Skin of body (tissue), 2 donors: ENCODE data around the gene FHIT. TPM values are rescaled to one million over a fixed set of nuclear protein-coding genes. Genes with fewer than 3 reads are reported as not detected.

ENCODE experiments used
- DNase-seq: peaks from one replicate; lab custom pipeline; 2025; lab: John Stamatoyannopoulos, UW
- total RNA-seq: library from RNA; depleted of rRNA; stranded (reverse); fragments of >200 nt; gene quantifications from one replicate; pipeline ENCODE4 v1.2.3, GENCODE V29; 2014

The FHIT gene
- total RNA-seq, 1 donor from 2014 or later = 8.9 TPM

DNA sequence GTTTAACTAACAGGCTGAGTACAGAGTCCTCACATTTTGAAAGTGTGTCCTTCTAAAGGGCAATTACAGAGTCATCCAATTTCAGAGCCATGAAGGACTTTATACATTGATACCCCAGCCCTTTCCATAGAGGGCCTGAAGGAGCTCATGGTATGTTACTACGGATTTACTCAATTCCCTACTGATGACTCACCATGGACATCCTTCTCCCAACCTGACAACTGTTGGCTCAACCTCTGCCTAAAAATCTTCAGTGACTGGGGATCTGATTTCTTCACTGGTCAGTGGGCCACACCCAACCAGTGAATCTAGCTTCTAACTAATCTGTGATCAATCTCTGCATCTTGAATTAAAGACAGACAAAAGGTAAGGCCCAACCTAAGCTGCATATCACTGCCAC lies 1238.0 kb downstream of the FHIT start:
- no peak for DNase-seq

DNA sequence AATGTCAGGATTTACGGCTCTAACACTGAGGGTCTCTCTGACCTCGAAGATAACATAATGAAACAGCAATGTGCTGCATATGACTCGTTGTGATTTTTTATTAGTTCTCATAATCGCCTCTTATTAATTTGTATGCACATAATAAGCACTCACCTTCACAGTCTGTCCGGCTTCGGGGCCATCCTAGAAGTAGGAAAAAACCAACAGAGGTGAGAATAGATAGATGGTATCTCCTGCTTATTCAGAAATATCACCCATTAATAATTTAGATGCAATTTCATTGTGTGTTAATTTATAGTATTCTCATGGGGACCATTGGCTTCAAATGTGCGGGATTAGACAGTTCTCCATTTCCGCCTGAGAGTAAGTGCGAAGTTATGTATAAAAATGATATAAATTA lies 1240.0 kb downstream of the FHIT start:
- DNase-seq = no peak

DNA sequence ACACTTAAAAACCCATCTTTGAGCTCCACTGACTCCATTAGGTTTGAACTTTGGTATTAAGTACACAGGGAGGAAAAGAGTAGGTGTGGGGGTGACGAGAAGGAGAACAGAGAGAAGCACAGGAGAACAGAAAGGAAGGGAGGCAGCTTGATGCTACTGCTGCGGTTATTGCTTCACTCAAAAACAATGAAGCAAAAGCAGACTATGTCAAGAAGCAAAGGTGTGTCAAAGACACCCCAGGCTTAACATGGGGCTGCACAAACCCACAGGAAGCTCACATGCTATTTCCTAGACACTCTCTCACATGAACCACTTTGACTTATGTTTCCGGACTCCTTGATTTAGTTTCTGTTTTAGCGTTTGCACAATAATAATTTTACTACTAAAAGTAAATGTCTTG lies 1240.5 kb downstream of the FHIT start:
- no peak for DNase-seq

DNA sequence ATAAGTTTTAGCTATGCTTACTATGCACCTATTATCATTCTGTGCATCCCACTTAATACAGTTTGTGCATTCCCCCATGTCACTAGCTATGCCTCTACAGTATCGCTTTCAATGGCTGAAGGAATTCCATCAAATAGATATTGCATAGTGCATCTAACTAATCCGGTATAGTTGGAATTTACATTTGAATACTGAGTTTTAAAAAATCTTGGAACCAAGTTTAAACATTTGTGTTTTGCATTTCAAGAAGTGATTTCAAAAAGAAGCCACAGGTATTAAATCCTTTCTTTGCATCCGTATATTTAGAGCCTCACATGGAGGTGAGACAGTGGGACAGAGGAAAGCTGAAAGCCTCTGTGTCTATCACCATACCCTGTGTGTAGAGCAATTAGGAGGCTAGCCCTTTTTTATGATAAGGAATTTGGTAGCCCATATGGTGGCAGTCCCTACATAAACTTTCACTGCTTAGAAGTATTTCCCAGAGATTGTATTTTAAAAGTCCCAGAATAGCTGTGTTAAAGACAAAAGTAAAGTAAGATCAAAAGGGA lies 1241.2 kb downstream of the FHIT start:
- DNase-seq = no peak

DNA sequence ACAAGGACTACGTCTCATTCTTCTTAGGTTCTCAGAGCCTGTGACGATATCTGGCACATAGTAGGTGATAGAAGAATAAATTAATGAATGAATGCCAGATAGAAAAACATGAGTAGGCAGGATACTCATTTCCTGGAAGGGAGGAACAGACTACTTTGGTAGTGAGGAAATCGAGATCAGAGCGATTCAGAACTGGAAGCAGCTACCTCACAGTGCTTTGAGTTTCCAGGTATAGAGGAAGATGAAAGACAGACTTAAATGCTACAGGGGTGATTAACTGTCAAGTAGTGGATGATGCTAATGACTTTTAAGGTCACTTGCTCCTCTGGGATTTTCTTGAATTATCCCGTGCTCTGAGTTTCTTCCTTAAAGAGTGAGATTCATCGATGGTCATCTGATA lies 1249.9 kb downstream of the FHIT start:
- DNase-seq = no peak

DNA sequence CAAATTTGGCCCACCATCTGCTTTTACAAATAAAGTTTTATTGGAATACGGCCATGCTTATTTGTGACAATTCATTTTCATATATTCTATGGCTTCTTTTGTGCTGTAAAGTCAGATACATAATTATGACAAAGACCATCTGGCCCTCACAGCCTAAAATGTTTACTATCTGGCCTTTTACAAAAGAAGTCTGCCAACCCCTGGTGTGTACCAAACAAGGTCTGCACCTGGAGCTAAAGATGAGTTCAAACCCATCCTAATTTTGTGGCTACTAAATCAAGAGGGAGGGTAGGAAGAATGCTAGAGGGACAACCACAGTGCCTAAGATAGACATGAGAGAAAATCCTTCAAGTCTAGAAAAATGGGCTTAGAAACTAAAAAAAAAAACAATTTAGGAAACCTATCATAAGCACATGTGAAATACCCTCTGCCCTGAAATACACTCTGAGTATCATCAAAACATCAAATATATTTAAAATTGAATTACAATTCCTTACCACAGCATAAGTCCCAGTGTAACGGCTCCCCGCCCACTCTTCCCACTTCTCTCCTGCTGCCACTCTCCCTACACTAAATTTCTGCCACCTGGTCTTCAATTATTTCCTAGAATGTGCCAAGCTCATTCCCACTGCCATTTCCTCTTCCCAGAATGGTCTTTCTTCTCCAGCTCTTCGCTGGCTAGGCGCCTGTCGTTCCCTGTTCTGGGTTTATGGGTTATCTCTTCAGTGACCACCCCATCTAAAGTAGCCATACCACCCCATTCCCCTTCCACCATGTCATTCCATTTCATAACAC lies 1250.7 kb downstream of the FHIT start:
- no peak for DNase-seq

DNA sequence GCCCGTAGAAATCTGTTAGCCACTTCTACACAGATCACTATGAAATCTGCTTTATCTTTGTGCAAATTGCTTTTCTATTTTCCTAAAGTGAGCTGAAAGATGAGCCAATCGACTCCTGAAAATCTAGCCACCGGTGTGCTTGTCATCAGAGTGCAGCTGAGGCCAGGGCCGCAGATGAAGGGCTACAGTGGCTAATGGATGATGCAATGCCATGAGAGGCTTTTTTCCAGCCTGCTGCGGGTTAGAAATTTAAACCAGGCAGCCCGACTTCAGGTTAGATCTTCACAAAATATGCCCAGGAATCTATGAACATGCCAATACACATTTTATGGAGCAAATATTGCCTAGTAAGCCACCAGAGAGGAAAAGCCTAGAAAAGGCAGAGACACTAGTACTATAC lies 1253.2 kb downstream of the FHIT start:
- DNase-seq = no peak

DNA sequence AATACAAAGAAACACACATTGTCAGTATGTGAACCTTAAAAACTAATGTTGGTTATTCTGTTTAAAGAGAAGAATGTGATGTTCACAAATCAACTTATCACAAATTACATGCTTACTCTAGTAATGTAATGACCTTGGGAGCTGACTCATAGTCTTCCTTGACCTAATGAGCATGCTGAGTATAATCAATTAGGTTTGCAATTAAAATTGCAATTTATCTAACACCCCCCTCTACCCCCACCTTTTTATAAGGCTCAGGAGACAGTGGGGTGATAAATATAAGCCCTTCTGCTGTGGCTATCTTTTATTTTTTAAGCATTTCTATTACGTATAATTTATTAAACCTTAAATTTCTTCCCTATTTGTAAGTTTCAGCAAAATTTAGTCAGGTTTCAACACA lies 1253.7 kb downstream of the FHIT start:
- no peak for DNase-seq

DNA sequence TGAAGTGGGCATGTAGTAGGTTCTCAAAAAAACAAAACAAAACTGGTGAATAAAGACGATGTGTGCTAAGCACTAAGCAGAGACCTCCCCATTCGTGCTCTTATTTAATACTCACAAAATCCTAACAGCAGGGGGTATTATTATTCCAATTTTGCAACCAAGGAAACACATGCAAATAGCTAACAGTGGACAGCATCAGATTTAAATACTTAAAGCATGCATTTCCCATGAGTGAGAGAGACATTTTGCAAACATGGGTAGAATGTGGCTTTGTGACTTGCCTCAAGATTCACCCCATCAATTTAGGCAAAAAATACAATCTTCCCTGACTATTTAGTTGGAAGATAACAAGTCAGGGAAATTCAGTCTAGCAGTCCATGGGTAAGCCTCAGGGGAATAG lies 1255.2 kb downstream of the FHIT start:
- DNase-seq = peak; percentile 48

DNA sequence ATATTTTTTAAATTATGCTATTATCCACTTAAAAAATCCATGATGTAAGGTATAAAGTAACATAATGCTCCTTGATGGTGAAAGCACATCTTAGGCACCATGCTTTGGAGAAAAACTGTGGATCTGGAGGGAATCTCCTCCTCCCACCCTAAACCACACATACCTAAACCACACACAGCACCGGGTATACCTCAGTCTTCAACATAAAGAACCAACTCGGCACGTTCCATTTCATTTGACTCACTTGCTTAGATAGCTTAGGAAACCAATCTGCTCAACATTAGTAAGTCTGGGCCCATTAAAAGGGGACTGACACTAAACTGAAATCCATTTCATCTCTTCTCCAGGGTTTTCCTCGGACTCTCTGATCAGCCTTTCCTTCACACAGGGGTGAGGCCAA lies 1255.7 kb downstream of the FHIT start:
- no peak for DNase-seq

DNA sequence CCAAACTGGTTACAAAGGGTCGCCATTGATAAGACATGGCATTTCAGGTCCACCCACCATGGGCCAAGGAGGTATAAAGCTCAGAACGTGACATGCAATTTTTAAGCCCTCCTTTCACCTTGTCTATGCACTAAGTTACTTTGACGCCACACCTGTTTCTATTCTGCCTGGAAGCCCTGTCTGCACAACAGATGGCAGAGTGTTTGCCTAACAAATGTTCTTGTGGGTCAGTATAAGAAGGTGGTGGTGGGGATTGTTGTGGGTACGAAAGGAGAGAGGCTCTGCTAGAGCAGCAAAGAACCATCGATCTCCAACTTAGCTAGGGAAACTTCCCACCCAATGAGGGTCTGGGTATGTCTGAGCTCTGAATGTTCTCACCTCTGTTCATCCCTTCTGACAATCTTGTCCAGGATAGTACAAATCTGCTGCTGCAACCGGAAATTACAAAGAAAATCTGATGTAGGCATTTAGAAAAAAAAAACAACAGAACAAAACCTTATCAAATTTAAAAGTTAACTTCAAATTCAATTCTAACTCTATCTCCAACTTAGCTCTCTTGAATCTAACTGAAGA lies 1256.4 kb downstream of the FHIT start:
- DNase-seq = no peak

DNA sequence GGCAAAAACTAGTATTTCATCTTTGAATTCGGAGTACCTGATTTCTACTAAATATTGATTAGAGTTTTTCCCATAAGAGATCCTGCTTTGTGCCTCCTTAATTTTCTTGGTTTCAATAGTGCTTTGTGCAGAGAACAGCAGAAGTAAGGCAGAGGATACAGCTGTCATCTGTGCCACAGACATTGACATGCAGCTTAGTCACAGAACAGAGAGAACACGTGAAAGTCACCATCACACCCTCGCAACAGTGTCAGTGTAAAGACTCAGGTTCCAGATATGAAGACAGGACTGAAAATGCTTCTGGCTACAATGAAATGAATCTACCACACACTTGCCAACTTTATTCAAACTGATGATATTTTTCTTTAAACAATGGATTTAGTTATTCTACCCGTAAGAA lies 1258.7 kb downstream of the FHIT start:
- no peak for DNase-seq

DNA sequence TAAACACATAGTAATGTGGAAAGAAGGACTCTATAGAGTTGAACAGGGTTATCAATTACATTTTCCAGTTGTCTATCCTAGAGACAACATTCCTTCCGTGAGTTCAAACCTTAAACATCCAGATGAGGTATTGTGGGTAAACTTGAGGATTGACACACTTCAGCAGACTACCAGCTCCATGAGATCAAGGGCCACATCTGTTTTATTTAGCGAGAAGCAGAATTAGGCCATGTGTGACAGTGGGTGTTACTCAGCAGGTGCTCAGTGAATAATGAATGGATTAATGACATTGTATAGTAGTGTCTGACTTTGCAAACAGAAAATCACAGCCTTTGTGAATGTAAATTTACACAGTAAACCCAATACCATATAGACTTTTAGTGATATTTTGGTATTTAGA lies 1260.3 kb downstream of the FHIT start:
- DNase-seq = no peak

DNA sequence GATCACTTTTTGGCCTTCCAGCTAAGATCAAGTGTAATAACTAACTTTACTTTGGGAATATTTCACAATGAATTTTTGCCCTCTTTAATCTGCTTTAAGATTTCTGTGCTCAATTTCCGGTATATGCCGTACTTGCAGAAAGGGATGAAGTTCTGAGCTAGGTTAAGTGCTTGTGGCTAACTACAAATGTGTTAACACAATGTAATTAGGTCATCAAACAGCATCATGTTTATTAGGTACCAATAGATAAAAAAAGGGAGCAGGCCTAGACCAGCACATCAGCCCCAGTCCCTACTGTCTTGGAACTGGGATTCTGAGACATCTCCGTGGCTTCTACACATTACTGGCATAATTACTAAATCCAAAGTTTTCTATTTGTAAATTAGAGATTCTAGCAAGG lies 1268.7 kb downstream of the FHIT start:
- DNase-seq = no peak

DNA sequence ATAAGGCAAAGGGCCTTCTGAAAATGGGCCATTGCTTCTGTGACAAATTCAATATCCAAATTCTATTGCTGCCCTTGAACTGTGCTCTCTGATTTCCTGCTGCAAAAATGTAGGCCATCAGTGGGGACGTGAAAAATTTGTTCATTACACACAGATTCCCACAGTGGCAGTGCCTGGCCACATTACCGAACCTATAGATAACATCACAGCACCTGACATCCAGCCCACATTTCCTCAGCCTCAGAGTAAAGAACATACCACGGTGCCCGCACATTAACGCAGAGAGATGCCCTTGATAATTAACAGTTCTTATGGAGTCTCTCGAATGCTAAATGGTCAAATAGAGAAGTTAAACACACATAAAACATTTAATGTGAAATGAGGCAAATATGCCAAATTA lies 1269.9 kb downstream of the FHIT start:
- no peak for DNase-seq

DNA sequence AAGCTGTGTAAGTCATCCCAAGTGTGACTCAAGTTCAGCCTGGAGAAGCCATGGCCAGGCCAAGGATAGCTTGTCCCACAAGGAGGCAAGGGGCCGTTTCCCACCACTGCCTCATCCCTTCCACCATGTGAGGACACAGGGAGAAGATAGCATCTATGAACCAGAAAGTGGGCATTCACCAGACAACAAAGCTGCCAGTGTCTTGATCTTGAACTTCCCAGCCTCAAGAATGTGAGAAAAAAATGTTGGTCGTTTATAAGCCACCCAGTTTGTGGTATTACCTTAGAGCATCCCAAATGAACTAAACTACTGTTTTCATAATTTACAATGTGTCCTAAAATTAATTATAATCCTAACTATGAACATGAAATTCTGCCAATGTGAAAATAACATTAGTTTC lies 1270.7 kb downstream of the FHIT start:
- no peak for DNase-seq

DNA sequence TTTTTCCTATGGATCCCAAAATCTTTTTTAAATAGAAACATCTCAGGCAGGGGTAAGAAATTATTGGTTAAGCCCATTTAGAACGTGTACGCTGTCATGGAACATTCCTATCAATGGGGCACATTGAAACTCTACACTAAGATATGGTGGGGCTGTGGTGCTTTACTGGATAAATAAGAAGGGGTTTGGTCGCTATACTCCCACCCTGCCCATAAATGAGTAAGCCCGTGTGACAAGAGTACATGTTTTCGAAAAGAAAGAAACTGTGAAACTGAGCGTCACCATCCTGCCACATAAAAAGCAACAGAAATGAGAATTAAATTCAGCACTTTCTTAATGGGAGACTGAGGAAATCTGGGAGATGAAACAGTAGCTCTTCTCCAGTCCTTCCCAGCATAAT lies 1271.7 kb downstream of the FHIT start:
- no peak for DNase-seq

DNA sequence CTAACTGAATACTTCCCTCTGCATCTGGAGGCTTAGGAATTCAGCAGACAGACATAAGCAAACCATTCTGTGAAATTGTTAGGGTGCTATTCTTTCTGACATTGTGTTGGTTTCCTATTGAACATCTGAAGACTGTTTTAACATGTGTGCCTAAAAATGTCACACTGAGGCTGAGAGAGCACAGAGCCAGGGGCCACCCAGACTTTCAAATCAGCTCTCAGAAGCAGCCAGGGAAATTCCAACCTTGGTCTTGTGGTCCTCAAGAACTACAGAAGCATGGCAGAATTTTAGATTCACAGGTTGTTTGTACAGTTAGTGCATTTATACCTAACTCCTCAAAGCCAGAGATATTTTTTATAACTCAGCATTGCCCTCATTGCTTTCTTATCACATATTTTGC lies 1272.3 kb downstream of the FHIT start:
- no peak for DNase-seq

DNA sequence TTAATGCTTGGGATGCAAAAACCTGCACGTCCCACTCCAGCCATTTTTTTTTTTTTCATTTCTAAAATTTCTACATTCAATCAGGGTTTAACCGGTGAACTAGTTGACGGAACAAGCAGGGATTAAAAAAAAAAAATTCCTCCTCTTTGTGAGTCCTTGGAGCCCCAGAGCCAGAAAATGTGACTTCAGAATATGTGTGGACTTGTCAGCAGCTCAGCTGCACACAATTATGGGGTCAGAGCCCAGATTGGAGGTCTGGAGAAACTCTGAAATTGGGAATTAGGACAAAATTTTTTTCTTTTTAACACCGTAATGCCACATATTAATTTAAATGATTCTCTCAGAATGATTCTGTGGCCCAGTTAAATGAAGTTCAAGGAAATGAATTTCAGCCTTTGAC lies 1280.5 kb downstream of the FHIT start:
- no peak for DNase-seq

DNA sequence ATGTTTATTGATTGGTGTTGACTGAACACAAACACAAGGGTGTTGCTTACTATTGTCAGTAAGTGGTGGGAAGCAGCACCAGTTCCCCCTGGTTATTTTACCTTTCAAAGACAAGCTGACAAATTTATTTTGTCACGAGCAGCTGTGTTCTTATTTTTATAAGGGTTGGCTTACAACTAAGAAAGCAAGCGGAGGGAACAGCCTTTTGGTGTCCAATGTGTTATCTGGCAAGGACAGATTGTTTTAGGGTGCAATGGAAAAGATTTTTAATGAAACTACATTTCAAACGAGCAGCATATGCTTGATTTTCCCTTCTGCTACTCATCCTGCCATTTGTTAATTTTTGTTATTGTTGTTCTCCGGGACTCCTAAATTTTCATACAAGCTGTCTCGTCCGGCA lies 1280.9 kb downstream of the FHIT start:
- no peak for DNase-seq

DNA sequence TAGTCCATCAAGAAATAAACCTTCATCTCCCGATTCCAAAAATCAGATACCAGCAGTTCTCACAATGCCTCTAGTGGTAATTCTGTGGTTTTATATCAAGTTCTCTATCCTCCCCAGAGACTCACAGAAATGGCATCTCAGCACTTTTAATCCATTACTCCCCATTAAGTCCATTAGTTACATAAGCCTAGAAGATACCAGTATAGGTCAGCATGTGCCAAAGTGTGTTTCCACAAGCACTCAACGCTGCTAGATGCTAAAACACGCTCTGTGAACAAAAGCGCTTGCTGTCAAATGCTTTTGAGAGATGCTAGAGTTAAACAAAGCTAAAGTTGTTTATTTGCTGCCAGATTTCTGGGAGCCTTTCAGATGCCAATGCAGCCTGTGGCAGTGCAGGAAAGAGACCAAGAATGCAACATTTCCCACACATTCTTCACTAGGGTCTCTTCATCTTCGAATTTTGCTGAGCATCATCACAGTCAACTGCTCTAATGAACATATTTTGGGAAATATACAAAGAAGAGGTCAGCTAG lies 1282.7 kb downstream of the FHIT start:
- no peak for DNase-seq

DNA sequence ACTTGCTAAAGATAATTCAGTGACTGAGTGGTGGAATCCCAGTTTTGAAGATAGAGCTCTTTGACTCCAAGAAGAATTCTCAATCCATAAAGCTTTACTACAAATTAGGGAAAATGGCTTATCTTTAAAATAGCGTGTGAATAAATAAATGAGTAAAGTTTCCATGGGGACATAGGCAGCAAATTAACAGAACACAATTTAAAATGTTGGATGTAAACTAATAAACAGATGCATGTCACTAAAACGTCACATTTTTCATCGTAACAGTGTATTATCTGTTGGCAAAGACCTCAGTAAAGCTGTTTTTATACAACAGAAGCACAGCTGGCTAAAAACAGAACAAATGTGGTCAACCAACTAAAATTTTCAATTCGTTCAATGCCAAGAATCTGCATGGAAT lies 1287.6 kb downstream of the FHIT start:
- no peak for DNase-seq

DNA sequence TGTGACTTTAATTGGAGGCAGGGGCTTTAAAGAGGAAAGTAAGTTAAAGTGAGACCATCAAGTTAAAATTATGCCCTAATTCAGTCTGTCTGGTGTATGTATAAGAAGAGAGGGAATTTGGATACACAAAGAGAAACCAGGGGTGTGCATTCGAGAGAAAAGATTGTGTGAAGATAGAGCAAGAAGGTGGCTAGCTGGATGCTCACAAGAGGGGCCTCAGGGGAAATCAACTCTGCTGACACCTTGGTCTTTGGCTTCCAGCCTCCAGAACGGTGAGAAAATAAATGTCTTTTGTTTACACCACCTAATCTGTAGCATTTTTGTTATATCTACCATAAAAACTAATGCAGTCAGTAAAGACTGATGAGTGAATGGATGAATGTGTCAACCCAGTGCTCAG lies 1294.1 kb downstream of the FHIT start:
- DNase-seq = no peak
